Stimulated activated CD4-positive, alpha-beta T cell treated with anti-CD3 and anti-CD28 coated beads, Interleukin-15, amount 100 ng/mL, for 1 hour (primary cell): ENCODE measurements around the gene TAF7.
"Not testable (repeated sequence)": the region's sequence is repeated elsewhere in the genome, so short reads cannot be mapped to it uniquely, and the experiment has no call there.

Source experiments
- DNase-seq, 2 donors: peaks; one replicate each; pipeline ENCODE4 v3.0.0-alpha.2; 2020; ENCODE audit warnings: low read depth in 1 of 2, low spot score in 1 of 2

The TAF7 gene, protein sequence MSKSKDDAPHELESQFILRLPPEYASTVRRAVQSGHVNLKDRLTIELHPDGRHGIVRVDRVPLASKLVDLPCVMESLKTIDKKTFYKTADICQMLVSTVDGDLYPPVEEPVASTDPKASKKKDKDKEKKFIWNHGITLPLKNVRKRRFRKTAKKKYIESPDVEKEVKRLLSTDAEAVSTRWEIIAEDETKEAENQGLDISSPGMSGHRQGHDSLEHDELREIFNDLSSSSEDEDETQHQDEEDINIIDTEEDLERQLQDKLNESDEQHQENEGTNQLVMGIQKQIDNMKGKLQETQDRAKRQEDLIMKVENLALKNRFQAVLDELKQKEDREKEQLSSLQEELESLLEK

DNA sequence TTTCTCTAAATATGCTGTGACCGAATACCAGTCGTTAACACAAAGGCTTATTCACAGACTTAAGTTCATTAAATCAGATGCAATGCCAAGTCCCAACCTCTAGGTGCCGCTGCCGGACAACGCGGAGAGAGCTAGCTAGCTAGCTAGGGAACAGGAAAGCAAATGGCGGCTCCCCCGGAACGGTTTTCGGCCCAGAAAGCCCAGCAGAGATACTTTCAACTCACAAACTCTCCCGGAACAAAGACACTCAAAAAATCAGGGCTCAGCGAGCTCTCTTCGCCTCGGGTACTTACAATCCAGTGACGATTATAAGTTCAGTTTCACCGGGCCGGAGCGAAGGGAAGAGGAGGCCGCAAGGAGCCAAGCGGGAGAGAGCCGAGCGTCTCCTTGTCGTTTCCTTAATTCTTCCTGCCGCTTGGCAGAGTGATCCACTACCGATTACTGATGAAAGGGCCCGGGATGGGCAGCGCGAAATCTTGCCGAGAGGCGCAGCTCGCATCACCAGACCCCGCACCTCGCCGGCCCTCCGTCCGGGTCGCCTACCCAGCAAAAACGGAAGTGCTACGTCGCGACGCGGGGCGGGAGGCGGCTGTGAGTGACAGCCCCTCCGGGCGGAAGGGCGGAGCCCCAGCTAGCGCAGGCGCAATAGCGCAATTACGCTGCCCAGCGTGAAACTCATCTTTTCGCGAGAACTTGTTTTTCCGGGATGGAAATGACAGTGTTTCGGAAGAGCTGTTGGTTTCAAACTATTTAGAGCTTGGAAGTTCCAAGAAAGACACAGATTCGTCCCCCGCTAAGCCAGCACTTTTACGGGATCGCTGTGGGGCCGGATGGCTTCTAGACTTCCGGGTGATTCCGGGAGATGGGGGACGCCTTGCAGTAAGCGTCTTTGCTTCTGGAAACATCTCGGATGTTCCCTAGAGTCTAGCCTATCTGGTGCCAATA lies at the start of gene TAF7:
Gene TAF7 (minus strand): TSS at position 560 of the 945 bp plus-strand sequence. CDS start 740 bp downstream, outside the sequence.
- peak; percentile 82 to 87 for DNase-seq

DNA sequence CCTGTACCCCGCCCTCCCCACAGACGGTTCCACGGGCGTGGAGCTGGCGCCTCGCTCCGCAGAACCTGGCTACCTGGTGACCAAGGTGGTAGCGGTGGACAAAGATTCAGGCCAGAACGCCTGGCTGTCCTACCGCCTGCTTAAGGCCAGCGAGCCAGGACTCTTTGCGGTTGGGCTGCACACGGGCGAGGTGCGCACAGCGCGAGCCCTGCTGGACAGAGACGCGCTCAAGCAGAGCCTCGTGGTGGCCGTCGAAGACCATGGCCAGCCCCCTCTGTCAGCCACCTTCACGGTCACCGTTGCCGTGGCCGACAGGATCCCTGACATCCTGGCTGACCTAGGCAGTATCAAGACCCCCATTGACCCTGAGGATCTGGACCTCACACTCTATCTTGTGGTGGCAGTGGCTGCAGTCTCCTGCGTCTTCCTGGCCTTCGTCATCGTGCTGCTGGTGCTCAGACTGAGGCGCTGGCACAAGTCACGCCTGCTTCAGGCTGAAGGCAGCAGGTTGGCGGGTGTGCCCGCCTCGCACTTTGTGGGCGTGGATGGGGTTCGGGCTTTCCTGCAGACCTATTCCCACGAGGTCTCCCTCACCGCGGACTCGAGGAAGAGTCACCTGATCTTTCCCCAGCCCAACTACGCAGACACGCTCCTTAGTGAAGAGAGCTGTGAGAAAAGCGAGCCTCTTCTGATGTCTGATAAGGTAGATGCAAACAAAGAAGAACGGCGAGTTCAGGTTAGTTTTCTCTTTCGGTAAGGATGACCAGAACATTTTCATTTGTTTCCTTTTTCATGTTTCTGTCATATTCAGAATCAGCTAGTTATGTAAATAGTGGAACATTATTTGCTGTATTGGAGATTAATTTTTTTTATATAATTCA lies 45.7 kb upstream of the TAF7 start:
- DNase-seq: no peak

DNA sequence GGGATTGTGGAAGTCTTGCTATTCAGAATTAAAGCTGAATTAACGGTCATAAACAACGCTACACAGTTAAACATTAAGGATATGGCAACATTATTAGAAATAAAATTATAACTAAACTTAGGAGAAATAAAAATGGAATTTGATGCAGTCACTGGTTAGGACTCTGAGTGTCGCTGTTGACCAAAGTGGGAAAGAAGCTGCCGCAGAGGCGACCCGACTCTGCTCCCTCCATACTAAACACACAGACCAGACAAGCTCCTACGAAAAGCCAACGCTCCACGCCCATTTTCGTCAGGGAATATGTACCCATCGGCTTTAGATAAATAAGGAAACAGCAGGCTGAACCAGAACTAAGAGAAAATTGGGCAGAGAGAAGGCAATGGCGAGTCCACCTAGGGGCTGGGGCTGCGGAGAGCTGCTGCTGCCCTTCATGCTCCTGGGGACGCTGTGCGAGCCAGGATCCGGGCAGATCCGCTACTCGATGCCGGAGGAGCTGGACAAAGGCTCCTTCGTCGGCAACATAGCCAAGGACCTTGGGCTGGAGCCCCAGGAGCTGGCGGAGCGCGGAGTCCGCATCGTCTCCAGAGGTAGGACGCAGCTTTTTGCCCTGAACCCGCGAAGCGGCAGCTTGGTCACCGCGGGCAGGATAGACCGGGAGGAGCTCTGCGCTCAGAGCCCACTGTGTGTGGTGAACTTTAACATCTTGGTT lies 43.5 kb upstream of the TAF7 start, which contains the start of gene PCDHGA5:
Gene PCDHGA5 (plus strand): TSS at position 211 of the 709 bp plus-strand sequence. CDS start 169 bp downstream, at position 380.
- DNase-seq: no peak

DNA sequence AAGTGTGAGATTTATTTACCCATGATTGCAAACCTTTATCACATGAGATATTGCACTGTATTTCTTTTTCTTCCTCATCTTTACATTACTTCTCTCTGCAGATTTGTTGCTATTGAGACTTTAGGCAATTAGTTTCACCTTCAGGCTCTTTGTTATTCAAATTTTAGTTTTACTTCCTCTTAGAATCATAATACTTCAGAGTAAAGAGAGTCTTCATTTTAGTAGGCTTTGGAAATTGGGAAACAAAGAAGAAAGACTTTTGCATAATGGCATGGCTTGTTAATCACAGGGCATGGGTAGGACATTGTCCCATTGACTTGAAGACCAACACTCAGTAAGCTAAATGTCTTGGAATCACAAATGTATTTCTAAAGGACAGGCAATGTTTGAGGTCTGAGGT lies 42.1 kb upstream of the TAF7 start:
- no peak for DNase-seq

DNA sequence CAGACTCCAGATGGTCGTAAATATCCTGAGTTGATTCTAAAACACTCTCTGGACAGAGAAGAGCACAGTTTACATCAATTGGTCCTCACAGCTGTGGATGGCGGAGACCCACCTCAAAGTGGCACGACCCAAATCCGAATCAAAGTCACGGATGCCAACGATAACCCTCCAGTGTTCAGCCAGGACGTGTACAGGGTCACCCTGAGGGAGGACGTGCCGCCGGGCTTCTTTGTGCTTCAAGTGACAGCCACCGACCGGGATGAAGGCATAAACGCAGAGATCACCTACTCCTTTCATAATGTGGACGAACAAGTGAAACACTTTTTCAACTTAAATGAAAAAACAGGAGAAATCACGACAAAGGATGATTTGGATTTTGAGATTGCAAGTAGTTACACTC lies 40.1 kb upstream of the TAF7 start:
- DNase-seq: no peak

DNA sequence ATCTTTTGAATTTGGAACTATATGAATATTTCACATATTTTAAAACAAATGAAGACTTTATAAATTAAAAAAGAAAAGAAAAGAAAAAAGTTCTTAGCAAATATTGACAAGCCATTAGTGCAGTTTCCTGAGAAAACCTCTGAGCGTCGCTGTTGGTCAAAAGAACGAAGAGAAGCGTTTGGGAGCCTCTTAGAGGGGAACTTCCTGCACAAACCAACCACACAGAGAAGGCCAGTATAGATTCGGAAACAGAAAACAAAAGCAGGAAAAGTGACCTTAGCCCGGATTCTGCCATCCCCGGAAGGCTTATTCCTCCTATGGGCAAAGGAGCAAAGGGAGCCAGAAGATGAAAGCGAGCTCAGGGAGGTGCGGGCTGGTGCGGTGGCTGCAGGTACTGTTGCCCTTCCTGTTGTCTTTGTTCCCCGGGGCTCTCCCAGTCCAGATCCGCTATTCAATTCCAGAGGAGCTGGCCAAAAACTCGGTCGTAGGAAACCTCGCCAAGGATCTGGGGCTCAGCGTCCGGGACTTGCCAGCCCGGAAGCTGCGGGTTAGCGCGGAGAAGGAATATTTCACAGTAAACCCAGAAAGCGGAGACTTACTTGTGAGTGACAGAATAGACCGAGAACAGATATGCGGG lies 39.3 kb upstream of the TAF7 start, which contains the start of gene PCDHGB2:
Gene PCDHGB2 (plus strand): TSS at position 205 of the 637 bp plus-strand sequence. CDS start 142 bp downstream, at position 347.
- no peak for DNase-seq

DNA sequence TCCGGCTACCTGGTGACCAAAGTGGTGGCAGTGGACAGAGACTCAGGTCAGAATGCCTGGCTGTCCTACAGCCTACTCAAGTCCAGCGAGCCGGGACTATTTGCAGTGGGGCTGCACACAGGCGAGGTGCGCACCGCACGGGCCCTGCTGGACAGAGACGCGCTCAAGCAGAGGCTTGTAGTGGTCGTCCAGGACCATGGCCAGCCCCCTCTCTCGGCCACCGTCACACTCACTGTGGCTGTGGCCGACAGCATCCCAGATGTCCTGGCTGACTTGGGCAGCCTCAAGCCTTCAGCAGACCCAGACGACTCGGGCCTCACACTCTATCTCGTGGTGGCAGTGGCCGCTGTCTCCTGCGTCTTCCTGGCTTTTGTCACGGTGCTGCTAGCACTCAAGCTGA lies 36.4 kb upstream of the TAF7 start:
- no peak for DNase-seq

DNA sequence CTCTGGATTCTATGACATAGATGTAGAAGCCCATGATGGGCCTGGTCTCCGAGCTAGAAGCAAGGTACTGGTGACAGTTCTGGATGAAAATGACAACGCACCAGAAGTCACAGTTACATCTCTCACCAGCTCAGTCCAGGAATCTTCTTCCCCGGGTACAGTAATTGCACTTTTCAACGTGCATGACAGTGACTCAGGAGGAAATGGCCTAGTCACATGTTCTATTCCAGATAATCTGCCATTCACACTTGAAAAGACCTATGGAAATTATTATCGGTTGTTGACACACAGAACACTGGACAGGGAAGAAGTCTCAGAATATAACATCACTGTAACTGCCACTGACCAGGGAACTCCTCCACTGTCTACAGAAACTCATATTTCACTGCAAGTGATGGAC lies 35.5 kb upstream of the TAF7 start:
- no peak for DNase-seq

DNA sequence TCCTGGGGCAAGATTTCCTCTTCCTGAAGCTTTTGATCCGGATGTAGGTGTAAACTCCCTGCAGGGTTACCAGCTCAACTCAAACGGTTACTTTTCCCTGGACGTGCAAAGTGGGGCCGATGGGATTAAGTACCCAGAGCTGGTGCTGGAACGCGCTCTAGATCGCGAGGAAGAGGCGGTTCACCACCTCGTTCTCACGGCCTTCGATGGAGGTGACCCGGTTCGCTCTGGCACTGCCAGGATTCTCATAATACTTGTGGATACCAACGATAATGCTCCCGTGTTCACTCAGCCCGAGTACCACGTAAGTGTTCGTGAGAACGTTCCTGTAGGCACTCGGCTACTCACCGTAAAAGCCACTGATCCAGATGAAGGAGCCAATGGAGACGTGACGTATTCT lies 35.1 kb upstream of the TAF7 start:
- no peak for DNase-seq

DNA sequence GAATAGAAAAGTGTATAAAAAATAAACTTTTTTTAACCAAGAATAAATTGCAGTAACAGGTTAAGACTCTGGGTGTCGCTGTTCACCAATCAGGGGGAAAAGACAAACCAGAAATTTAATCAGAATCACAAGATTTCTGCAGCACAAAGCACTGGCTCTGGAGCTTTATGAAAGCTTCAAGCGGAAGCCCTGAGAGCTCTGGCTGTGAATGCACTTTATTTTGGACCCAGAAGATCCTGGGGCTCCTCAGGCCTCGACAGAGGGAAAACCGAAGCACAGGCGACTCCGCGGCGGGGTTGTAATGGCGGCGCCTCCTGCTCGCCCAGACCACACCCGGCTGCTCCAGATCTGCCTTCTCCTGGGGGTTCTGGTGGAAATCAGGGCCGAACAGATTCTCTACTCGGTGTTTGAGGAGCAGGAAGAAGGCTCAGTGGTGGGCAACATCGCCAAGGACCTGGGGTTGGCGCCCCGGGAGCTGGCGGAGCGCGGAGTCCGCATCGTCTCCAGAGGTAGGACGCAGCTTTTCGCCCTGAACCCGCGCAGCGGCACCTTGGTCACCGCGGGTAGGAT lies 34.4 kb upstream of the TAF7 start, which contains the start of gene PCDHGA4:
Gene PCDHGA4 (plus strand): TSS at position 122 of the 570 bp plus-strand sequence. CDS start 87 bp downstream, at position 209.
- DNase-seq: no peak

DNA sequence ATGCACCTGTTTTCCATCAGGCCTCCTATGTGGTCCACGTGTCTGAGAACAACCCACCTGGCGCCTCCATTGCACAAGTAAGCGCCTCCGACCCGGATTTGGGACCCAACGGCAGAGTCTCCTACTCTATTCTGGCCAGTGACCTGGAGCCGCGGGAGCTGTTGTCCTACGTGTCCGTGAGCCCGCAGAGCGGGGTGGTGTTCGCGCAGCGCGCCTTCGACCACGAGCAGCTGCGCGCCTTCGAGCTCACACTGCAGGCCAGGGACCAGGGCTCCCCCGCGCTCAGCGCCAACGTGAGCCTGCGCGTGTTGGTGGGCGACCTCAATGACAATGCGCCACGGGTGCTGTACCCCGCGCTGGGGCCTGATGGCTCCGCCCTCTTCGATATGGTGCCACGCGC lies 31.0 kb upstream of the TAF7 start:
- no peak for DNase-seq

DNA sequence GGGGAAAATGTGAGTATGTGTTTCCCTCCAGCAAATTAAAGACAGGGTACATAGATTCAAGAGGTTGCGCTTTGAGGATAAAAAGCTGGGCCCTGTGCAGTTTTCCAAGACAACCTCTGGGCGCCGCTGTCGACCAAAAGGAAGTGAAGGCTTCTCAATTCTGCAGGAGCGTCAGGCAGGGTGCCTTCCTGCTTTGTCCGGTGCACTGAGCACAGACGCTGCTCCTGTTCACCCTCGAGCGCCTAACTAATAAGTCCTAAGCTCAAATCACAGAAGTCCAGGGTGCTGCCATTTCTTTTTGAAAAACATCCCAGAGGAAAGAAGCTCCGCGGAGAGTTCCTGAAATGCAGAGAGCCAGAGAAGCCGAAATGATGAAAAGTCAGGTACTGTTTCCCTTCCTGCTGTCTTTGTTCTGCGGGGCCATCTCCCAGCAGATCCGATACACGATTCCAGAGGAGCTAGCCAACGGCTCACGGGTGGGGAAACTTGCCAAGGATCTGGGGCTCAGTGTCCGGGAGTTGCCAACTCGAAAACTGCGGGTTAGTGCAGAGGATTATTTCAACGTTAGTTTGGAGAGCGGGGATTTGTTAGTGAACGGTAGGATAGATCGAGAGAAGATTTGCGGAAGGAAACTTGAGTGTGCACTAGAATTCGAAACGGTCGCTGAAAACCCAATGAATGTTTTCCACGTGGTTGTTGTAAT lies 29.5 kb upstream of the TAF7 start, which contains the start of gene PCDHGB1:
Gene PCDHGB1 (plus strand): TSS at position 183 of the 703 bp plus-strand sequence. CDS start 162 bp downstream, at position 345.
- no peak for DNase-seq

DNA sequence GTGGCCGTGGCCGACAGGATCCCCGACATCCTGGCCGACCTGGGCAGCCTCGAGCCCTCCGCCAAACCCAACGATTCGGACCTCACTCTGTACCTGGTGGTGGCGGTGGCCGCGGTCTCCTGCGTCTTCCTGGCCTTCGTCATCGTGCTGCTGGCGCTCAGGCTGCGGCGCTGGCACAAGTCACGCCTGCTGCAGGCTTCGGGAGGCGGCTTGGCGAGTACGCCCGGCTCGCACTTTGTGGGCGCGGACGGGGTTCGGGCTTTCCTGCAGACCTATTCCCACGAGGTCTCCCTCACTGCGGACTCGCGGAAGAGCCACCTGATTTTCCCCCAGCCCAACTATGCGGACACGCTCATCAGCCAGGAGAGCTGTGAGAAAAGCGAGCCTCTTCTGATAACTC lies 25.4 kb upstream of the TAF7 start:
- DNase-seq: not testable (repeated sequence)

DNA sequence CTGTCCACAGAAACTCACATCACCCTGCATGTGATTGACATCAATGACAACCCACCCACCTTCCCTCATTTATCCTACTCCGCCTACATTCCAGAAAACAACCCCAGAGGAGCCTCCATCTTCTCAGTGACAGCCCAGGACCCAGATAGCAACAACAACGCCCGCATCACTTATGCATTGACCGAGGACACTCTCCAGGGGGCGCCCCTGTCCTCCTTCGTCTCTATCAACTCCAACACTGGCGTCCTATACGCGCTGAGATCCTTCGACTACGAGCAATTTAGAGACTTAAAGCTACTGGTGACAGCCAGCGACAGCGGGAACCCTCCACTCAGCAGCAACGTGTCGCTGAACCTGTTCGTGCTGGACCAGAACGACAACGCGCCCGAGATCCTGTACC lies 24.7 kb upstream of the TAF7 start:
- DNase-seq: no peak

DNA sequence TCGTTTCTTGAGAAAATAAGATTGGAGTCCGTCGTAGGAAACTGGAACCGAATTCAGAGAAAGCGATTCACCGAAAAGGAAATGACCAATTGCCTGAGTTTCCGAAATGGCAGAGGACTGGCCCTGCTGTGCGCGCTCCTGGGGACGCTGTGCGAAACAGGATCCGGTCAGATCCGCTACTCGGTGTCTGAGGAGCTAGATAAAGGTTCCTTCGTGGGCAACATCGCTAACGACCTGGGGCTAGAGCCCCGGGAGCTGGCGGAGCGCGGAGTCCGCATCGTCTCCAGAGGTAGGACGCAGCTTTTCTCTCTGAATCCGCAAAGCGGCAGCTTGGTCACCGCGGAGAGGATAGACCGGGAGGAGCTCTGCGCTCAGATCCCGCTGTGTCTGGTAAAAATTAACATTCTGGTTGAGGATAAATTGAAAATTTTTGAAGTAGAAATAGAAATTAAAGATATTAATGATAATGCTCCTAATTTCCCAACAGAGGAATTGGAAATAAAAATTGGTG lies 23.4 kb upstream of the TAF7 start:
- DNase-seq: no peak

DNA sequence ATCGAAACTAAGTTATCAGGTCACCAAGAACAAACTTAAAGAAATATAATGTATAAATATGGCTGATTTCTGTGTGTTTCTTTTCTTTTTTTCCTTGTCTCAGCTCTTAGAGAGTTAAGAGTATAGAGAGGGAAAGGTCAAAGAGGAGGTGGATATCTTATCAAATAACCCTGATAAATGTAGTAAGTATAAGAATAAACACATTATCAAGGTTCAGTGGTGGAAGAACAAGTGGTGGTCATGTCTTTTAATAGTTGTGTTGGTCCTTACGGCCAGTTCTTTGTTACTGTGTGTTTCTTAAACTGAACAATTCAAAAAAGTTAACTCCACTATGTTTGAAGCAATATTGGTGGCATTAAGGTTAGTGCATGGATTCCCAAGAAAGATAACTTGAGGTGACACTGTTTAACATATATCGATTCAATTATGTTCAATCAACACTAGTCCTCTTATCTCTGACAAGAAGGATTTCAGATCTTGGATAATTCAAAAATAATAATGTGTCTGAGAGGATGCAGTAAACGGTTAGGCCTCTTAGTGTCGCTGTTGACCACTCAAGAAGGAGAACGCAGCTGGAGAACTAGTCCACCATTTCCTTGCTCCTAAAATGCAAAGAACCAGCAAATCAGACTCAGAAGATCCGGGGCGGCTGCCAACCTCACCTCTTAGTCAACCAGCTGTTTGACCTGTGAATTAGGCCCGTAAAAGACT lies 22.8 kb upstream of the TAF7 start, which contains the start of gene PCDHGA3:
Gene PCDHGA3 (plus strand): TSS at position 588 of the 711 bp plus-strand sequence. CDS start 205 bp downstream, outside the sequence.
- DNase-seq: no peak

DNA sequence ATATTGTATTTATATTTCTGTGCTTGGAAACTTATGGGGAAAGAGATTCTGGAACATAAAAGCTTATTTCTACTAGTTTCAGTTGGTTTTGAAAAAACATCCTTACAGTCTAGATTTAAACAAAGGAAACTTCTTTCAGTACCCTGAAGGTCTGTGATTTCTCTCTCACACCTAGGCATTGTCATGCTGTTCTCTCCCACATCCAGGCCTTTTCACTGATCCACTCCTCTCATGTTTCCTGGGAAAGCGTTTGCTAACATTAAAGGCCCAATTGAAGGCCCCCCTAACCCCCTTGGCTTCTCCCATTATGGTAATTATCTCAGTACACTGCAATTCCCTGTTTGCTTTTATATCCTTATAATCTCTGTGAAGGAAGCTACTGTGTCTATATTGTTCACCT lies 22.2 kb upstream of the TAF7 start:
- no peak for DNase-seq
